Sigmoid colon (tissue), 7 donors: ENCODE results near the gene ARHGAP28. TPM values are rescaled to one million over a fixed set of nuclear protein-coding genes. Genes with fewer than 3 reads are reported as not detected.
"Not testable (repeated sequence)": the region's sequence is repeated elsewhere in the genome, so short reads cannot be mapped to it uniquely, and the experiment has no call there.

Source experiments
- DNase-seq: peaks from one replicate; pipeline ENCODE4 v3.0.0-alpha.2; 2019
- H3K27ac ChIP-seq, 4 donors: fragments of 200-600 bp; sonication (generic); one replicate each; pipeline ENCODE4 v1.5.1; 2016 to 2019; ENCODE audit warnings: mild to moderate bottlenecking in 1 of 4
- H3K27me3 ChIP-seq, 3 donors: fragments of 200-600 bp; sonication (generic); one replicate each; pipeline ENCODE4 v1.5.1; 2019; ENCODE audit warnings: mild to moderate bottlenecking in 1 of 3
- H3K36me3 ChIP-seq, 4 donors: fragments of 200-600 bp; sonication (generic); one replicate each; pipeline ENCODE4 v1.5.1; 2016 to 2019
- H3K4me1 ChIP-seq, 4 donors: fragments of 200-600 bp; sonication (generic); one replicate each; pipeline ENCODE4 v1.5.1; 2017 to 2019
- H3K4me3 ChIP-seq, 4 donors: fragments of 200-600 bp; sonication (generic); one replicate each; pipeline ENCODE4 v1.5.1; 2017 to 2019; ENCODE audit warnings: mild to moderate bottlenecking in 2 of 4, moderate library complexity in 1 of 4
- H3K9me3 ChIP-seq, 4 donors: fragments of 200-600 bp in 3 of 4; sonication (generic) in 3 of 4; one replicate each; pipeline versions ENCODE4 v1.5.1 to v1.6.1; 2013 to 2019
- EP300 ChIP-seq, 4 donors: sonication (generic); formaldehyde crosslinking; IDR thresholded peaks; one replicate each; pipeline ENCODE4 v1.6.1; 2017; ENCODE audit warnings: antibody characterized with exemption in 4 of 4
- POLR2A ChIP-seq, 2 donors: fragments of 450-650 bp; IDR thresholded peaks; one replicate each; pipeline ENCODE4 v1.6.1; 2016; ENCODE audit warnings: antibody characterized with exemption in 2 of 2, mild to moderate bottlenecking in 2 of 2, moderate library complexity in 2 of 2
- POLR2AphosphoS5 ChIP-seq, 4 donors: sonication (generic); formaldehyde crosslinking; IDR thresholded peaks; one replicate each; pipeline ENCODE4 v1.6.1; 2017; ENCODE audit warnings: antibody characterized with exemption in 4 of 4
- WGBS, 2 donors: extraction: QIAGEN DNeasy Blood & Tissue Kit; methylation state at CpG; one replicate each; pipeline ENCODE4 v1.1.7; 2013; 5-methylcytosine and 5-hydroxymethylcytosine counted together
- intact Hi-C: fragments of 100-400 bp; cut with DNase I; formaldehyde crosslinking; loops from one replicate; pipeline ENCODE4 v1.15.1; 2023
- polyA plus RNA-seq, 3 donors: library from polyadenylated mRNA; stranded (reverse); fragments of 200-250 nt; gene quantifications; one replicate each; pipeline ENCODE4 v1.2.3, GENCODE V29; 2013
- total RNA-seq, 4 donors: library from RNA; depleted of rRNA; stranded (reverse); fragments of >200 nt; gene quantifications; one replicate each; pipeline ENCODE4 v1.1.0, GENCODE V29; 2016
- TF ChIP-seq, protein P1 (sequence below), 4 experiments: fragments of 450-650 bp in 3 of 4; fragments of 200-600 bp in 1 of 4; IDR thresholded peaks; one replicate each; pipeline ENCODE4 v1.5.1; 2016 to 2019; ENCODE audit warnings: antibody characterized with exemption in 4 of 4, mild to moderate bottlenecking in 3 of 4, moderate library complexity in 2 of 4
- donor health status: healthy with polysubstance abuse.
- donor health status: Bipolar disorder and iron deficiency.
- donor health status: healthy.

ARHGAP28 gene
- total and polyA plus RNA-seq, 7 donors: 0.23 to 13.2 (median 4.3) TPM

DNA sequence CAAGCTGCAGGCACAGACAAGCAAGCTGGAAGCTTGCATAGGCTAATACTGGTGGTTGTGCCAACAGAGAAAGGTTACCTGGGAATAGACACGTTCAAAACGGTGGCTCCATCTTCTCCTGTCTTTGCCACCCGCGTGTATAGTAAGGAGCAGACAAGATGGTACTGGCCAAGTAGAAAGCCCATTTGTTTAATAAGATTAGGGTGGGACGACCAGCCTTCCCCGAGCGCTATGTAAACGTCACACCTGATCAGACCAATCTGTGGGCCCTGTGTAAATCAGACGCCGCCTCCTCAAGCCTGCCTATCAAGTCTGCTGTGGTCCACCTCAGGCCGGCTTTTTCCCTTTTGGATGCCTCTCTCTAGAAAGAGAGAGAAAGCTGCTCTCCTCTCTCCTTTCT lies 198.8 kb downstream of the ARHGAP28 start:
- intact Hi-C loops: loop anchor here (10.0 kb wide), 1 partner anchor 76 kb away; no protein-coding TSS in a partner anchor

DNA sequence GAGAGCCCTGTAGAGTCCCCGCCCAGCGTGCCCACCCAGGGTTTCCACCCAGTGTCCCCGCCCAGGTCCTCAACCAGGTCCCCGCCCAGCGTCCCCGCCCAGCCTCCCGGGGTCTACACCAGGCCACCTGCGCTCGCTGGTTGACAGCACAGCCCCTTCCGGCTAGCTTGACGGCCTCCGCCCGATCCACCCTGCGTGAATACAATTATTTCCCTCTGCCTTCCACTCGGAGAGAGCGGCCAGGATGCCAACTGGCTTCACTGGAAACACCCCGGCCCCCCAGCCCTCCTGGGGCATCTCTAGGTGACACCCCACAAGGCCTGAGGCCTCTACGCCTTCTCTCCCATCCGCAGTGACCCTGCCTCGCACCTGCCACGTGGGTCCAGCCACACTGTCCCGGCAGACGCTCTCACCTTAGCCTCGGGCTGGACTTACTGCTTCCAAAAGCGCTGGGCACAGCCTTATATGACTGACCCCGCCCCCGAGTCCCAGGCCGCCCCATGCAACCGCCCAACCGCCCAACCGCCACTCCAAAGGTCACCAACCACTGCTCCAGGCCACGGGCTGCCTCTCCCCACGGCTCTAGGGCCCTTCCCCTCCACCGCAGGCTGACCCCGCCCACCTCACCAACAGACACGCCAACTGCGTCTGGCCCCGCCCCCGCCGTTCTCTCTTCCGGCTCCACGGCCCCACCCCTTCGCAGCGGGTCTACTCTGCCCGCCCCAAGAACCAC lies 200.0 kb downstream of the ARHGAP28 start:
- WGBS, 2 donors: 69 to 89% methylated on average over 45 of the region's 45 CpGs
- no peaks in the 10 kb centered on the region for H3K4me1 ChIP-seq
- no peak for TF ChIP-seq POLR2A (IDR thresholded peaks at IDR 0.05)
- no peak for TF ChIP-seq EP300 (IDR thresholded peaks at IDR 0.05)
- TF ChIP-seq, protein P1, sequence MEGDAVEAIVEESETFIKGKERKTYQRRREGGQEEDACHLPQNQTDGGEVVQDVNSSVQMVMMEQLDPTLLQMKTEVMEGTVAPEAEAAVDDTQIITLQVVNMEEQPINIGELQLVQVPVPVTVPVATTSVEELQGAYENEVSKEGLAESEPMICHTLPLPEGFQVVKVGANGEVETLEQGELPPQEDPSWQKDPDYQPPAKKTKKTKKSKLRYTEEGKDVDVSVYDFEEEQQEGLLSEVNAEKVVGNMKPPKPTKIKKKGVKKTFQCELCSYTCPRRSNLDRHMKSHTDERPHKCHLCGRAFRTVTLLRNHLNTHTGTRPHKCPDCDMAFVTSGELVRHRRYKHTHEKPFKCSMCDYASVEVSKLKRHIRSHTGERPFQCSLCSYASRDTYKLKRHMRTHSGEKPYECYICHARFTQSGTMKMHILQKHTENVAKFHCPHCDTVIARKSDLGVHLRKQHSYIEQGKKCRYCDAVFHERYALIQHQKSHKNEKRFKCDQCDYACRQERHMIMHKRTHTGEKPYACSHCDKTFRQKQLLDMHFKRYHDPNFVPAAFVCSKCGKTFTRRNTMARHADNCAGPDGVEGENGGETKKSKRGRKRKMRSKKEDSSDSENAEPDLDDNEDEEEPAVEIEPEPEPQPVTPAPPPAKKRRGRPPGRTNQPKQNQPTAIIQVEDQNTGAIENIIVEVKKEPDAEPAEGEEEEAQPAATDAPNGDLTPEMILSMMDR (IDR thresholded peaks at IDR 0.05): no peak
- TF ChIP-seq POLR2AphosphoS5 (IDR thresholded peaks at IDR 0.05): no peak
- no peaks in the 10 kb centered on the region for H3K9me3 ChIP-seq
- DNase-seq: no peak
- no peak overlapping the region for H3K4me3 ChIP-seq
- H3K27ac ChIP-seq: no peak overlapping the region
- intact Hi-C loops: loop anchor here (10.0 kb wide), 1 partner anchor 75 kb away; no protein-coding TSS in a partner anchor
- no peaks in the 10 kb centered on the region for H3K36me3 ChIP-seq
- no peaks in the 10 kb centered on the region for H3K27me3 ChIP-seq

More for the DNA sequence above, 198.8 kb downstream of the ARHGAP28 start:
- Histone ChIP-seq H3K36me3 (no peaks in the 10 kb centered on the region), H3K27me3 (no peaks in the 10 kb centered on the region), H3K9me3 (no peaks in the 10 kb centered on the region), H3K4me1 (no peaks in the 10 kb centered on the region), H3K27ac (no peak overlapping the region), H3K4me3 (no peak overlapping the region)
- DNase-seq: no peak
- no peak for TF ChIP-seq POLR2AphosphoS5 (IDR thresholded peaks at IDR 0.05)
- TF ChIP-seq POLR2A (IDR thresholded peaks at IDR 0.05): no peak
- TF ChIP-seq, protein P1 (IDR thresholded peaks at IDR 0.05): no peak
- TF ChIP-seq EP300 (IDR thresholded peaks at IDR 0.05): no peak
- WGBS, 2 donors: 82 to 86% methylated on average over 11 of the region's 11 CpGs

DNA sequence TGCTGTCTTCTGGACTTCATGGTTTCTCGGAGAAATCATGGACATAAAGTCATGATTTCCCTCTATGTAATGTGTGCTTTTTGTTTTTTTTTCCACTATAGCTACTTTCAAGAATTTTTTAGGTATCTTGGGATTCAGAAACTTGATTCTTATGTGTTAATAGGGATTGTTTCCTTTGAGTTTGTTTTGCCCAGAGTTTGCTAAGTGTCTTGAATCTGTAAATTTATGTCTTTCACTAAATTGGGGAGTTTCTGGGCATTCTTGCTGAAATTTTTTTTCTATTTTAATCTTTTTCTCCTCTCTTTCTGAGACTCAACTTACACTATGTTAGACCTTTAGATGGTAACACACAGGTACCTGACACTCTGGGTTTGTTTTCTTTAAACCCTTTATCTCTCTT lies 205.3 kb downstream of the ARHGAP28 start:
- Histone ChIP-seq H3K36me3 (no peaks in the 10 kb centered on the region), H3K9me3 (no peaks in the 10 kb centered on the region), H3K27me3 (no peaks in the 10 kb centered on the region), H3K27ac (no peak overlapping the region), H3K4me1 (no peaks in the 10 kb centered on the region), H3K4me3 (no peak overlapping the region)
- DNase-seq: no peak
- TF ChIP-seq POLR2AphosphoS5 (IDR thresholded peaks at IDR 0.05): no peak
- TF ChIP-seq EP300 (IDR thresholded peaks at IDR 0.05): no peak
- no peak for TF ChIP-seq POLR2A (IDR thresholded peaks at IDR 0.05)
- TF ChIP-seq, protein P1 (IDR thresholded peaks at IDR 0.05): no peak
- intact Hi-C loops: no loop called here
- 88 to 93% methylated on average over 1 of the region's 1 CpG for WGBS, 2 donors

DNA sequence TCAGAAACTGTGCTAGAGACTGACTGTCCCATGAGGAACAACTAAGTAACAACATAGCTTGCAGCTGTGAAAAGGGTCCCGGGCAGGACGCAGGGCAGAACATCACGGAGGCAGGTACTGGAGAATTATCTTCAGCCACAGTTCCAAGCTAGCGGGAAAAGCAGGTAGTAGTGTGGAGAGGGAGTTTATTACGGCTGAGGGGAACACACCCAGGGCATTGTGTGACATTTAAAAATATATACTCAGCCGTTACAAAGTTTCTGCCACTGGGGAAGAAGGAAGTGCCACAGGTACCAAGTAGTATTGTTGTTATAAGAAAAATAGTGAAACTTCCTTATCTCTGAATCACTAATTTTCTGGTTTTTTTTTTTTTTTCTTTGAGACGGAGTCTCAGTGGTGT lies 208.5 kb downstream of the ARHGAP28 start:
- 12 to 18% methylated on average over 7 of the region's 7 CpGs for WGBS, 2 donors
- no peaks in the 10 kb centered on the region for H3K27me3 ChIP-seq
- no peaks in the 10 kb centered on the region for H3K36me3 ChIP-seq
- H3K27ac ChIP-seq: no peak overlapping the region
- no peaks in the 10 kb centered on the region for H3K4me1 ChIP-seq
- TF ChIP-seq POLR2AphosphoS5 (IDR thresholded peaks at IDR 0.05) (no peak), POLR2A (IDR thresholded peaks at IDR 0.05) (no peak), EP300 (IDR thresholded peaks at IDR 0.05) (no peak)
- TF ChIP-seq, protein P1 (IDR thresholded peaks at IDR 0.05): no peak
- H3K4me3 ChIP-seq: no peak overlapping the region
- H3K9me3 ChIP-seq: no peaks in the 10 kb centered on the region
- intact Hi-C loops: no loop called here
- DNase-seq: no peak

DNA sequence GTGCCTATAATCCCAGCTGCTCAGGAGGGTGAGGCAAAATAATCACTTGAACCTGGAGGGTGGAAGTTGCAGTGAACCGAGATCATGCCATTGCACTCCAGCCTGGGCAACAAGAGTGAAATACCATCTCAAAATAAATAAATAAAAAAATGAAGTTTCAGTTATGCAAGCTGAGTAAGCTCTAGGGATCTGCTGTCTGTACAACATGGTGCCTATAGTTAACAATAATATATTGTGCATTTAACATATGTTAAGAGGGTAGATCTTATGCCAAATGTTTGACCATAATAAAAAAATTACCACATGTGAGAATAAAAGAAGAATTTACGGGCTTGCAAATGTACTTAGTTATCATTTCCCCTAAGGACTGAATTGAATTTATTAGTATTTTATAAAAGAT lies 208.9 kb downstream of the ARHGAP28 start:
- 20 to 60% methylated on average over 2 of the region's 2 CpGs for WGBS, 2 donors
- H3K4me3 ChIP-seq, DNase-seq, intact Hi-C loops, H3K36me3 ChIP-seq, H3K27me3 ChIP-seq, H3K27ac ChIP-seq, H3K9me3 ChIP-seq, H3K4me1 ChIP-seq: not testable (repeated sequence)
